ENCODE data around the gene ARL4D. TPM values are rescaled to one million over a fixed set of nuclear protein-coding genes. Genes with fewer than 3 reads are reported as not detected.

The ARL4D gene
- total and polyA plus RNA-seq, 2 donors (not counting 3 experiments of a cell fraction or from before 2014, with no cell fraction given): 3.8 to 4.1 TPM

DNA sequence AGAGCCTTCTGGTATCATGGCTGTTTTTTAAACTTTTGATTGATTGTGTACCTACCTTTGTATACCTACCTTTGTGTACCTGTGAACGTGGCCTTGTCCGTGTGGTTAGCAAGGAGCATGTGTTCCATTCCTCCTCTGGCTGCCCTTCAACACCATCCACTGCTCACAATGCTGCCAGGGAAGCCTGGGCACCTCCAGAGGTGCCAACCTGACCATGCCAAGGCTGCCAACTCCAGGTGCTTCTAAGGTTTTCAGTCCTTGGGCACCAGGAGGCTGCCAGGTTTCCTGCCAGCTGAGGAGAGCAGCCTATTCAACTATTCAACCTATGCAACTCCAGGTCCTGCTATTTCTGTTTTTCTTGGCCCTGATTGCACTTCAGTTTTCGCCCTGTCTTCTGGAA, 17.6 kb upstream of the ARL4D start:
- no peak overlapping the region for H3K27ac ChIP-seq (ENCODE audit: insufficient read depth, low read depth, low read length)
- no peaks in the 10 kb centered on the region for H3K36me3 ChIP-seq (ENCODE audit: control insufficient read depth in 2 of 2, extremely low read depth in 1 of 2, insufficient read depth in 2 of 2, low read length in 2 of 2)
- no TSS peak for BruUV-seq (replicated peaks)
- H2AFZ ChIP-seq (ENCODE audit: low read depth, low read length): no peak overlapping the region
- DNase-seq (ENCODE audit: low read depth, low spot score): no peak
- H3K9me1 ChIP-seq (replicated peaks; ENCODE audit: control insufficient read depth, extremely low read depth, insufficient read depth, low read length): no peaks in the 10 kb centered on the region
- H3K4me3 ChIP-seq (replicated peaks in 1 of 3; ENCODE audit: insufficient read depth in 1 of 3, low read depth in 1 of 3, low read length in 3 of 3): no peak overlapping the region
- no peaks in the 10 kb centered on the region for H3K79me2 ChIP-seq (ENCODE audit: control insufficient read depth, insufficient read depth, low read length)
- intact Hi-C loops (cut with micrococcal nuclease) (no loop called here), dilution Hi-C loops (cut with MboI; ENCODE audit: extremely low pct_ligation_motif_present, low sequenced_read_pairs) (no loop called here)
- TF ChIP-seq POLR2A (IDR thresholded peaks at IDR 0.05; ENCODE audit: low read depth, low read length) (no peak), FOS (IDR thresholded peaks at IDR 0.05; ENCODE audit: borderline replicate concordance, insufficient read depth, low read length) (no peak), EZH2 (IDR thresholded peaks at IDR 0.05; ENCODE audit: borderline replicate concordance, low read depth, low read length, severe bottlenecking) (no peak), MYC (IDR thresholded peaks at IDR 0.05; ENCODE audit: low read depth, low read length) (no peak), JUN (IDR thresholded peaks at IDR 0.05; ENCODE audit: borderline replicate concordance, insufficient read depth, insufficient read length, low read depth) (no peak), GATA2 (IDR thresholded peaks at IDR 0.05; ENCODE audit: insufficient read depth, insufficient read length, low read depth, low read length) (no peak), POLR2AphosphoS5 (IDR thresholded peaks at IDR 0.05; ENCODE audit: insufficient read depth, low read depth, low read length) (no peak)
- TF ChIP-seq, protein P1, sequence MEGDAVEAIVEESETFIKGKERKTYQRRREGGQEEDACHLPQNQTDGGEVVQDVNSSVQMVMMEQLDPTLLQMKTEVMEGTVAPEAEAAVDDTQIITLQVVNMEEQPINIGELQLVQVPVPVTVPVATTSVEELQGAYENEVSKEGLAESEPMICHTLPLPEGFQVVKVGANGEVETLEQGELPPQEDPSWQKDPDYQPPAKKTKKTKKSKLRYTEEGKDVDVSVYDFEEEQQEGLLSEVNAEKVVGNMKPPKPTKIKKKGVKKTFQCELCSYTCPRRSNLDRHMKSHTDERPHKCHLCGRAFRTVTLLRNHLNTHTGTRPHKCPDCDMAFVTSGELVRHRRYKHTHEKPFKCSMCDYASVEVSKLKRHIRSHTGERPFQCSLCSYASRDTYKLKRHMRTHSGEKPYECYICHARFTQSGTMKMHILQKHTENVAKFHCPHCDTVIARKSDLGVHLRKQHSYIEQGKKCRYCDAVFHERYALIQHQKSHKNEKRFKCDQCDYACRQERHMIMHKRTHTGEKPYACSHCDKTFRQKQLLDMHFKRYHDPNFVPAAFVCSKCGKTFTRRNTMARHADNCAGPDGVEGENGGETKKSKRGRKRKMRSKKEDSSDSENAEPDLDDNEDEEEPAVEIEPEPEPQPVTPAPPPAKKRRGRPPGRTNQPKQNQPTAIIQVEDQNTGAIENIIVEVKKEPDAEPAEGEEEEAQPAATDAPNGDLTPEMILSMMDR (IDR thresholded peaks at IDR 0.05; ENCODE audit: extremely low read depth in 1 of 2, insufficient read depth in 1 of 2, low read depth in 1 of 2, low read length in 2 of 2): no peak
- no peak for FAIRE-seq
- H3K4me2 ChIP-seq (ENCODE audit: insufficient read depth, low read length): no peak overlapping the region
- ChIA-PET POLR2A (interaction anchor here (3.1 kb wide), 1 partner anchor 13 kb away, joined by 14 read pairs; no protein-coding TSS in a partner anchor), CTCF (no interaction called here)
- no peaks in the 10 kb centered on the region for H4K20me1 ChIP-seq (replicated peaks; ENCODE audit: control insufficient read depth, extremely low read depth, insufficient read depth, low read length)
- no peak overlapping the region for H3K9ac ChIP-seq (replicated peaks; ENCODE audit: extremely low read depth, insufficient read depth, low read length)
- no peaks in the 10 kb centered on the region for H3K9me3 ChIP-seq (replicated peaks; ENCODE audit: control insufficient read depth, insufficient read depth, low read length)
- H3K4me1 ChIP-seq (ENCODE audit: control insufficient read depth, extremely low read depth, insufficient read depth, low read length): no peaks in the 10 kb centered on the region
- peaks cover 2 to 6% of the 10 kb centered on the region in 2 experiments for H3K27me3 ChIP-seq (ENCODE audit: control insufficient read depth in 2 of 2, insufficient read depth in 2 of 2, low read length in 2 of 2)

Measured in endothelial cell of umbilical vein (primary cell).